OCI-LY1 (cell line): ENCODE measurements around the gene CYP2S1.

ENCODE experiments used
- EZH2 ChIP-seq: fragments of 200-600 bp; sonication (generic), shearing (Covaris generic); IDR thresholded peaks from 2 replicates; pipeline ENCODE4 v1.8.0; 2017; ENCODE audit warnings: borderline replicate concordance, mixed run types, mild to moderate bottlenecking, antibody characterized with exemption, low read length, moderate library complexity, mixed read lengths
- TF ChIP-seq, protein P1 (sequence below): fragments of 200-600 bp; sonication (generic), shearing (Covaris generic); IDR thresholded peaks from 2 replicates; pipeline ENCODE4 v1.5.1; 2017; ENCODE audit warnings: mild to moderate bottlenecking, antibody characterized with exemption, low read length, moderate library complexity, mixed read lengths

GRCh38 chr19:41224632-41225031, 31.6 kb downstream of the CYP2S1 start:
- TF ChIP-seq, protein P1, sequence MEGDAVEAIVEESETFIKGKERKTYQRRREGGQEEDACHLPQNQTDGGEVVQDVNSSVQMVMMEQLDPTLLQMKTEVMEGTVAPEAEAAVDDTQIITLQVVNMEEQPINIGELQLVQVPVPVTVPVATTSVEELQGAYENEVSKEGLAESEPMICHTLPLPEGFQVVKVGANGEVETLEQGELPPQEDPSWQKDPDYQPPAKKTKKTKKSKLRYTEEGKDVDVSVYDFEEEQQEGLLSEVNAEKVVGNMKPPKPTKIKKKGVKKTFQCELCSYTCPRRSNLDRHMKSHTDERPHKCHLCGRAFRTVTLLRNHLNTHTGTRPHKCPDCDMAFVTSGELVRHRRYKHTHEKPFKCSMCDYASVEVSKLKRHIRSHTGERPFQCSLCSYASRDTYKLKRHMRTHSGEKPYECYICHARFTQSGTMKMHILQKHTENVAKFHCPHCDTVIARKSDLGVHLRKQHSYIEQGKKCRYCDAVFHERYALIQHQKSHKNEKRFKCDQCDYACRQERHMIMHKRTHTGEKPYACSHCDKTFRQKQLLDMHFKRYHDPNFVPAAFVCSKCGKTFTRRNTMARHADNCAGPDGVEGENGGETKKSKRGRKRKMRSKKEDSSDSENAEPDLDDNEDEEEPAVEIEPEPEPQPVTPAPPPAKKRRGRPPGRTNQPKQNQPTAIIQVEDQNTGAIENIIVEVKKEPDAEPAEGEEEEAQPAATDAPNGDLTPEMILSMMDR, result no peak
- no peak for TF ChIP-seq EZH2
